H9 (cell line): Measurements from ENCODE around the gene ZDHHC12. TPM values are rescaled to one million over a fixed set of nuclear protein-coding genes. Genes with fewer than 3 reads are reported as not detected.

ENCODE experiments used
- DNase-seq: peaks from one replicate; pipeline ENCODE4 v3.0.0-alpha.2; 2017
- H2AFZ ChIP-seq: one replicate; pipeline ENCODE4 v1.6.1; 2013; ENCODE audit warnings: mild to moderate bottlenecking, low read length, control low read depth, moderate library complexity
- H2AK5ac ChIP-seq: 2 replicates; pipeline ENCODE4 v1.6.1; 2013; ENCODE audit warnings: low read length, control low read depth, mixed read lengths; ENCODE audit not compliant: insufficient read length
- H2BK120ac ChIP-seq: one replicate; pipeline ENCODE4 v1.6.1; 2013; ENCODE audit warnings: low read depth, mild to moderate bottlenecking, low read length, control low read depth, inconsistent platforms; ENCODE audit not compliant: poor library complexity, severe bottlenecking
- H2BK12ac ChIP-seq: 2 replicates; pipeline ENCODE4 v1.6.1; 2013; ENCODE audit warnings: low read length, control low read depth, mixed read lengths, low read depth; ENCODE audit not compliant: insufficient read length
- H2BK15ac ChIP-seq: 2 replicates; pipeline ENCODE4 v1.6.1; 2013; ENCODE audit warnings: low read depth, low read length, control low read depth
- H2BK20ac ChIP-seq: one replicate; pipeline ENCODE4 v1.6.1; 2013; ENCODE audit warnings: low read depth, mild to moderate bottlenecking, low read length, control low read depth, inconsistent platforms; ENCODE audit not compliant: poor library complexity, severe bottlenecking
- H2BK5ac ChIP-seq: 2 replicates; pipeline ENCODE4 v1.6.1; 2013; ENCODE audit warnings: low read length, control low read depth, mixed read lengths; ENCODE audit not compliant: insufficient read length
- H3K14ac ChIP-seq: 2 replicates; pipeline ENCODE4 v1.6.1; 2013; ENCODE audit warnings: low read length, control low read depth; ENCODE audit not compliant: insufficient read depth
- H3K18ac ChIP-seq: 2 replicates; pipeline ENCODE4 v1.6.1; 2013; ENCODE audit warnings: low read depth, mild to moderate bottlenecking, mixed read lengths, low read length, control low read depth; ENCODE audit not compliant: insufficient read length
- H3K23ac ChIP-seq: 2 replicates; pipeline ENCODE4 v1.6.1; 2013; ENCODE audit warnings: low read length, control low read depth, mixed read lengths, low read depth; ENCODE audit not compliant: insufficient read length
- H3K23me2 ChIP-seq: 2 replicates; pipeline ENCODE4 v1.6.1; 2013; ENCODE audit warnings: low read depth, mild to moderate bottlenecking, mixed read lengths, low read length, control low read depth; ENCODE audit not compliant: insufficient read length, poor library complexity, severe bottlenecking
- H3K27ac ChIP-seq: 2 replicates; pipeline ENCODE4 v1.5.1; 2013; ENCODE audit warnings: low read length, control low read depth, mixed read lengths, low read depth; ENCODE audit not compliant: insufficient read length
- H3K27me3 ChIP-seq: 2 replicates; pipeline ENCODE4 v1.6.1; 2013; ENCODE audit warnings: low read length, control low read depth, inconsistent platforms; ENCODE audit not compliant: insufficient read depth
- H3K4ac ChIP-seq: 2 replicates; pipeline ENCODE4 v1.6.1; 2013; ENCODE audit warnings: low read depth, mild to moderate bottlenecking, control low read depth, inconsistent platforms, low read length, moderate library complexity
- H3K4me1 ChIP-seq: 2 replicates; pipeline ENCODE4 v1.6.1; 2013; ENCODE audit warnings: low read length, control low read depth, inconsistent platforms; ENCODE audit not compliant: insufficient read depth
- H3K4me2 ChIP-seq: 2 replicates; pipeline ENCODE4 v1.6.1; 2013; ENCODE audit warnings: low read length, control low read depth, mixed read lengths; ENCODE audit not compliant: insufficient read length, insufficient read depth
- H3K56ac ChIP-seq: 2 replicates; pipeline ENCODE4 v1.6.1; 2013; ENCODE audit warnings: low read depth, mild to moderate bottlenecking, mixed read lengths, low read length, control low read depth; ENCODE audit not compliant: insufficient read length
- H3K79me1 ChIP-seq: 2 replicates; pipeline ENCODE4 v1.6.1; 2013; ENCODE audit warnings: low read depth, mild to moderate bottlenecking, moderate library complexity, low read length, control low read depth, inconsistent platforms; ENCODE audit not compliant: insufficient read depth, poor library complexity, severe bottlenecking
- H3K79me2 ChIP-seq: 2 replicates; pipeline ENCODE4 v1.6.1; 2013; ENCODE audit warnings: low read length, control low read depth, inconsistent platforms; ENCODE audit not compliant: insufficient read depth
- H3K9ac ChIP-seq: 2 replicates; pipeline ENCODE4 v1.6.1; 2013; ENCODE audit warnings: low read length, control low read depth, mixed read lengths; ENCODE audit not compliant: insufficient read length; ENCODE audit errors: extremely low read depth
- H3K9me3 ChIP-seq: one replicate; pipeline ENCODE4 v1.6.1; 2013; ENCODE audit warnings: low read depth, low read length, inconsistent platforms; ENCODE audit not compliant: control insufficient read depth
- H3T11ph ChIP-seq: one replicate; pipeline ENCODE4 v1.6.1; 2013; ENCODE audit warnings: mild to moderate bottlenecking, low read length, control low read depth, inconsistent platforms
- H4K20me1 ChIP-seq: one replicate; pipeline ENCODE4 v1.6.1; 2013; ENCODE audit not compliant: control insufficient read depth, insufficient read length, insufficient read depth
- H4K5ac ChIP-seq: 2 replicates; pipeline ENCODE4 v1.6.1; 2013; ENCODE audit warnings: low read depth, mild to moderate bottlenecking, mixed read lengths, low read length, control low read depth; ENCODE audit not compliant: insufficient read length
- H4K8ac ChIP-seq: replicated peaks from 2 replicates; pipeline ENCODE4 v1.6.1; 2013; ENCODE audit warnings: low read length, control low read depth, mixed read lengths, low read depth; ENCODE audit not compliant: insufficient read length
- H4K91ac ChIP-seq: 2 replicates; pipeline ENCODE4 v1.6.1; 2013; ENCODE audit warnings: low read depth, mild to moderate bottlenecking, moderate library complexity, mixed read lengths, low read length, control low read depth; ENCODE audit not compliant: insufficient read length
- H3K27ac Mint-ChIP-seq, 3 experiments: 2 replicates in 2 of 3; 3 replicates in 1 of 3; pipeline ENCODE4 v1.8.0; 2020 to 2021; ENCODE audit warnings: mixed read lengths in 3 of 3, mild to moderate bottlenecking in 1 of 3, moderate library complexity in 1 of 3
- H3K27me3 Mint-ChIP-seq: 2 replicates; pipeline ENCODE4 v1.8.0; 2021; ENCODE audit warnings: low read depth, mild to moderate bottlenecking, moderate library complexity, mixed read lengths
- H3K36me3 Mint-ChIP-seq, 3 experiments: 2 replicates in 2 of 3; 3 replicates in 1 of 3; pipeline ENCODE4 v1.8.0; 2020 to 2021; ENCODE audit warnings: low read depth in 3 of 3, mixed read lengths in 3 of 3; ENCODE audit not compliant: insufficient read depth in 1 of 3
- H3K4me1 Mint-ChIP-seq, 2 experiments: 2 replicates each; pipeline ENCODE4 v1.8.0; 2020; ENCODE audit warnings: mixed read lengths in 2 of 2
- H3K4me3 Mint-ChIP-seq, 2 experiments: 2 replicates in 1 of 2; 3 replicates in 1 of 2; pipeline ENCODE4 v1.8.0; 2020 to 2021; ENCODE audit warnings: mild to moderate bottlenecking in 2 of 2, mixed read lengths in 2 of 2, moderate library complexity in 1 of 2
- H3K9me3 Mint-ChIP-seq, 2 experiments: 2 replicates in 1 of 2; 3 replicates in 1 of 2; pipeline ENCODE4 v1.8.0; 2020; ENCODE audit warnings: mild to moderate bottlenecking in 2 of 2, mixed read lengths in 2 of 2, moderate library complexity in 1 of 2
- WGBS: extraction: QIAGEN DNeasy Blood & Tissue Kit; methylation state at CpG from one replicate; pipeline ENCODE4 v1.1.7; 2013; ENCODE audit warnings: missing lambda C conversion rate, low lambda C conversion rate, mixed read lengths; ENCODE audit not compliant: insufficient read length; ENCODE audit errors: extremely low coverage; 5-methylcytosine and 5-hydroxymethylcytosine counted together
- total RNA-seq: library from RNA; stranded (reverse); gene quantifications from 2 replicates; pipeline ENCODE4 v1.2.1, GENCODE V29; 2021
- TF ChIP-seq, protein P1 (sequence below): fragments of 200-600 bp; sonication (generic); conservative IDR thresholded peaks from 3 replicates; pipeline ENCODE4 v1.8.0; 2021; ENCODE audit warnings: antibody characterized with exemption, mild to moderate bottlenecking

ZDHHC12 gene
- total RNA-seq, 1 experiment from 2014 or later: 42.8 TPM

DNA sequence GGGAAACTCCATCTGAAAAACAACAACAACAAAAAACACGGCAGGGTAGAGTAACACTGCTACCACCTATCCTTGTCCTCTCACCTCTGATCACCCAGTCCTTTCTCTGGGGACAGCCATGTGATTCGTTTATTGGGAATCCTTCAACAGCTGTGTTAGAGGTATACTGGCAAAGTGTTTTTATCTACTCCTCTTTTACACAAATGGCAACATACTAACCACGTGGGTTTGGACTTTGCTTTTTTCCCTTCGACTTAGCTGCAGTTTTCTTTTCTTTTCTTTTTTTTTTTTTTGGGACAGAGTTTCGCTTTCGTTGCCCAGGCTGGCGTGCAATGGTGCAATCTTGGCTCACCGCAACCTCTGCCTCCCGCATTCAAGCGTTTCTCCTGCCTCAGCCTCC, 46.1 kb downstream of the ZDHHC12 start:
- H4K5ac ChIP-seq: no peak overlapping the region
- Mint-ChIP-seq H3K9me3 (peaks cover 0 to 5% of the 10 kb centered on the region in 2 experiments; a peak in 3 of 5 replicates), H3K4me3 (no peak overlapping the region), H3K27me3 (no peaks in the 10 kb centered on the region), H3K27ac (no peak overlapping the region), H3K4me1 (0 out of 4 replicates have a peak, but pooled peaks cover 0 to 3% of the 10 kb centered on the region in 2 experiments), H3K36me3 (peaks cover 0 to 9% (median 0%) of the 10 kb centered on the region in 3 experiments; a peak in 4 of 7 replicates)
- H3K27me3 ChIP-seq: no peaks in the 10 kb centered on the region
- H2BK120ac ChIP-seq: no peak overlapping the region
- no peak overlapping the region for H2BK5ac ChIP-seq
- DNase-seq: no peak
- H3K4me1 ChIP-seq: no peaks in the 10 kb centered on the region
- no peak overlapping the region for H2AK5ac ChIP-seq
- no peak overlapping the region for H2BK12ac ChIP-seq
- H3K9me3 ChIP-seq: no peaks in the 10 kb centered on the region
- no peak overlapping the region for H3K14ac ChIP-seq
- H4K91ac ChIP-seq: no peak overlapping the region
- no peak overlapping the region for H2BK15ac ChIP-seq
- no peak overlapping the region for H3K4me2 ChIP-seq
- H3K79me1 ChIP-seq: no peaks in the 10 kb centered on the region
- no CpG with 5 or more reads among the region's 10 CpGs for WGBS
- no peak overlapping the region for H3T11ph ChIP-seq
- H3K23me2 ChIP-seq: no peaks in the 10 kb centered on the region
- no peaks in the 10 kb centered on the region for H3K79me2 ChIP-seq
- H3K9ac ChIP-seq: no peak overlapping the region
- H2AFZ ChIP-seq: no peak overlapping the region
- no peak overlapping the region for H3K18ac ChIP-seq
- no peak overlapping the region for H4K8ac ChIP-seq
- H3K27ac ChIP-seq: no peak overlapping the region
- no peaks in the 10 kb centered on the region for H4K20me1 ChIP-seq
- H3K56ac ChIP-seq: no peak overlapping the region
- no peak overlapping the region for H2BK20ac ChIP-seq
- TF ChIP-seq, protein P1, sequence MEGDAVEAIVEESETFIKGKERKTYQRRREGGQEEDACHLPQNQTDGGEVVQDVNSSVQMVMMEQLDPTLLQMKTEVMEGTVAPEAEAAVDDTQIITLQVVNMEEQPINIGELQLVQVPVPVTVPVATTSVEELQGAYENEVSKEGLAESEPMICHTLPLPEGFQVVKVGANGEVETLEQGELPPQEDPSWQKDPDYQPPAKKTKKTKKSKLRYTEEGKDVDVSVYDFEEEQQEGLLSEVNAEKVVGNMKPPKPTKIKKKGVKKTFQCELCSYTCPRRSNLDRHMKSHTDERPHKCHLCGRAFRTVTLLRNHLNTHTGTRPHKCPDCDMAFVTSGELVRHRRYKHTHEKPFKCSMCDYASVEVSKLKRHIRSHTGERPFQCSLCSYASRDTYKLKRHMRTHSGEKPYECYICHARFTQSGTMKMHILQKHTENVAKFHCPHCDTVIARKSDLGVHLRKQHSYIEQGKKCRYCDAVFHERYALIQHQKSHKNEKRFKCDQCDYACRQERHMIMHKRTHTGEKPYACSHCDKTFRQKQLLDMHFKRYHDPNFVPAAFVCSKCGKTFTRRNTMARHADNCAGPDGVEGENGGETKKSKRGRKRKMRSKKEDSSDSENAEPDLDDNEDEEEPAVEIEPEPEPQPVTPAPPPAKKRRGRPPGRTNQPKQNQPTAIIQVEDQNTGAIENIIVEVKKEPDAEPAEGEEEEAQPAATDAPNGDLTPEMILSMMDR: no peak
- no peak overlapping the region for H3K4ac ChIP-seq
- H3K23ac ChIP-seq: no peak overlapping the region
